Adipocyte (in vitro differentiated cells): ENCODE measurements around the gene HYDIN.
"Not testable (repeated sequence)": the region's sequence is repeated elsewhere in the genome, so short reads cannot be mapped to it uniquely, and the experiment has no call there.

ENCODE experiments used
- DNase-seq: peaks from one replicate; pipeline ENCODE4 v3.0.0-alpha.2; 2015; ENCODE audit warnings: low read depth
- H3K27me3 ChIP-seq: replicated peaks from 2 replicates; pipeline ENCODE4 v1.7.0; 2013; ENCODE audit warnings: mild to moderate bottlenecking, low read length, moderate library complexity; ENCODE audit not compliant: control insufficient read depth, insufficient read depth
- H3K36me3 ChIP-seq: 2 replicates; pipeline ENCODE4 v1.7.0; 2013; ENCODE audit warnings: low read length, mild to moderate bottlenecking, moderate library complexity; ENCODE audit not compliant: control insufficient read depth, insufficient read depth, severe bottlenecking
- H3K4me1 ChIP-seq: 2 replicates; pipeline ENCODE4 v1.7.0; 2013; ENCODE audit warnings: mild to moderate bottlenecking, low read length, moderate library complexity; ENCODE audit not compliant: control insufficient read depth, insufficient read depth
- H3K4me3 ChIP-seq: 2 replicates; pipeline ENCODE4 v1.7.0; 2013; ENCODE audit warnings: mild to moderate bottlenecking, low read length, moderate library complexity
- H3K9ac ChIP-seq: 2 replicates; pipeline ENCODE4 v1.7.0; 2013; ENCODE audit warnings: mild to moderate bottlenecking, low read length, moderate library complexity
- H3K9me3 ChIP-seq: 2 replicates; pipeline ENCODE4 v1.7.0; 2013; ENCODE audit warnings: mild to moderate bottlenecking, low read length, moderate library complexity; ENCODE audit not compliant: control insufficient read depth

HYDIN gene

DNA sequence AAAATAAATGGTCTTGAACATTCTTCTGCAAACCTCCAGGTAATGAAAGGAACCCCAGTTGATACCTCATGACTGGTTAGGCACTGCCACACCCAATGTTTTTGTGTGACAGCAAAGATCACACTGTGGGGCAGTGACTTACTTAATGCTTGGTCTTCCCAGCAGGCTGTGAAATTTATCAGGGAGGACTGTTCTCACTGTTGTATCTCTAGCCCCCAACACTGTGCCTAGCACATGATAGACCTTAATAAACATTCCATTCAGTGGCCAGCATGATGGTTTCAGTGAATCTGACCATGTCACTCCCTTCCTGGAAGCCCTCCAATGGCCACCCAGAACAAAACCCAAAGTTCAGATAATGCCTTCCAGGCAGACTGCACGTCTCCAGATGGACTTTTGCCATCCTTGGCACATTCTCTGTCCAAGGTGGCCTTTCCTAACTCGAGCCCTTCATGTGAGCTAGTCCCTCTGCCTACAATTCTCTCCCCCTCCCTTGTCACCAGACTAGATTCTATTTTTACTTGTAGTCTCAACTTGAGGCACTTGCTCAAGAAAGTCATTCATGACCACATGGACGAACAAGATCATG is 206.6 kb downstream of the HYDIN start:
- not testable (repeated sequence) for H3K4me3 ChIP-seq, H3K9ac ChIP-seq, H3K36me3 ChIP-seq, H3K9me3 ChIP-seq, DNase-seq, H3K4me1 ChIP-seq, H3K27me3 ChIP-seq

GRCh38 chr16:71021961-71022537 is 208.5 kb downstream of the HYDIN start:
- not testable (repeated sequence) for H3K9me3 ChIP-seq, H3K36me3 ChIP-seq, H3K4me3 ChIP-seq, H3K4me1 ChIP-seq, H3K27me3 ChIP-seq, DNase-seq, H3K9ac ChIP-seq

DNA sequence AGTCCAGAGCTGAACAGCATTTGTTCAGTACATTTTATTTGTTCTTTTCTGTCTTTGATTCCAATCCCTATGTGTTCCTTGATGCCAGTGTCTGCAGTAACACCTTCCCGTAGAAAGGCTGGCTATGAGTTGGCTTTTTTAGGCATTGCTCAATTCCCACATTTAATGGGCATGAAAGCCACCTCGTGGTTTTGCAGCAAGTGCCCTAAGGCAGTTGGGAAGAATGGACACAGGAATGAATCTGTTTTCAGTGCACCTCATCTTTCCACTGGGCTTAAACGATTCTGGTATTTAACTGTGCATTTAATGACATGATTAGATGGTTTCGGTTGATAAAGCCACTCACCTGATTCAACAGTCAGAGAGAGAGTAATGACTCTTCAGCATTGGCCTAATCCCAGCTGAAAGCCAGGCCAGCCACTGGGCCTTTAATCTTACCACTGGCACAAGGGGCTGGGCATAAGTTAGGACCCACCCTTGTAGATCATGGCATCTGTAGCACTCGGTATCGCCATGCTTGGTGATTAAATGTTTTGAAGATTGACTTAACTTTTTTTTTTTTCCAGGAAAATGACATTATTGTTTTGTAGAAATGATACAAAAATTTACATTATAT is 211.3 kb downstream of the HYDIN start:
- H3K27me3 ChIP-seq, DNase-seq, H3K4me1 ChIP-seq, H3K4me3 ChIP-seq, H3K36me3 ChIP-seq, H3K9ac ChIP-seq, H3K9me3 ChIP-seq: not testable (repeated sequence)

DNA sequence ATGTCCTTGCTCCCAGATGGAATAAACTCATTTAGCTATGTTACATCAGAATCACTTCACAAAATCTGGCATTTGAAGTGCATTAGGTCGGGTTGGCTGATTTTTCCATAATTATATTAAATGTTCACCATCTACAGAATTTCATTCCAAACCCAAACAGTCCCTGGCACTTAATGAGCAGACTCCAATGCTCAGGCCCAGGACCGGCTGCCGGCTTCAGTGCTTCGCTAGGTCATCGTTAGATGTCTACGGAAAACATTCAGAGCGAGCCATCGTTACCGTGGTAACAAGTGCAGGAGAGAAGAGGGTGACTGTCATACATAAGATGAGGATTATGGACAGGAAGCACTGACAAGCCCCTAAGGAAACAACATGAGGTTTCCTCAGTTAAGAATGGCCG is 215.1 kb downstream of the HYDIN start:
- not testable (repeated sequence) for H3K9ac ChIP-seq, H3K27me3 ChIP-seq, H3K4me3 ChIP-seq, H3K9me3 ChIP-seq, H3K4me1 ChIP-seq, H3K36me3 ChIP-seq, DNase-seq

DNA sequence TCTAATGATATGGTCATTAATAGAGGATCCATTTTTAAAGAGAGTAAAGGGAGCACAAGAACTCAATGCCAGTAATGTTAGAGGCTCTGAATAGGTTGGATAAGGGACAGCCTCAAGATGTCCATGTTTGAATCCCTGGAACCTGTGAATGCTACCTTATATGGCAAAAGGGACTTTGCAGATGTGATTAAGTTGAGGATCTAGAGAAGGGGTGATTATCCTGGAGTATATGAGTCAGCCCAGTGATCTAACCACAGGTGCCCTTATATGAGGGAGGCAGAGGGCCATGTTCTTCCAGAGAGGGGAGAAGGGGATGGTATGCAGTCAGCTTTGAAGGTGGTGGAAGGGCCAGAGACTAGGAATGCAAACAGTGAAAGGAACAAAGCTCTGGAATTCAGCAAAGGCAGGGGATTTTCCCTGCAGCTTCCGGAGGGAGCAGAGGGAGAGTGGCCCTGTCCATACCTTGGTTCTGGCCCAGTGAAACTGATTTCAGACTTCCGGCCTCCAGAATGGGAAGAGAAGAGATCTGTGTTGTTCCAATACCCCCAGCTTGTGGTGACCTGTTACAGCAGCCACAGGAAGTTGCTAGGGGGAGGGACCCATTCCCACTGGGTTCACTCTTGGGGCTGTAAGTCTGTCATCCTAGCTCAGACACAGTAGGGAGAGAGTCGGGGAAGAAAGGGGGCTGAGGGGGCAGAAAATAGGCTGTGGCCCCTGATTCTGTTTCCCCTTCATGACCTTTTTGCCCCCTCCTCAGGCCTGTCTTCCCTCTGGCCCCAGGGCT is 220.9 kb downstream of the HYDIN start:
- H3K36me3 ChIP-seq, H3K4me3 ChIP-seq, H3K4me1 ChIP-seq, H3K9ac ChIP-seq, H3K27me3 ChIP-seq, H3K9me3 ChIP-seq, DNase-seq: not testable (repeated sequence)

GRCh38 chr16:71006516-71006915 is 224.0 kb downstream of the HYDIN start:
- not testable (repeated sequence) for DNase-seq, H3K4me3 ChIP-seq, H3K36me3 ChIP-seq, H3K9ac ChIP-seq, H3K9me3 ChIP-seq, H3K4me1 ChIP-seq, H3K27me3 ChIP-seq

DNA sequence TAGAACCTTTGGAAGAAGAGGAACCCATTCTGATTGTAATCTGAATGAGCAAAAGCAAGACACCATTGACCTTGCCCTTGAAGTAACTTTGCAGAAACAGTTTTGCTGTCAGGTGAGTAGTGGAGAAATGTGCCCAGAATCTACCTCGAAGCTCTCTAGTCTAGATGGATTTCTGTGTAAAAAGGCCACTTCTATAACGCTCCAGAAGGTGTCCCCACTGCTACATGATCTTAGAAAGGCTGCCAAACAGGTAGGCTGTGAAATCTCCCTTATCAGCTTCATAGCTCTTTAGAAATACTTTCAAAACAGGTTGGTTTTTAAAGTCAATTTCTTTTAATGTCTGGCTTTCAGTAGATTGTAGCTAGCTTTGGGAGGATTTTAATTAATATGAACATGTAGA is 230.8 kb downstream of the HYDIN start:
- DNase-seq, result peak; percentile 58

GRCh38 chr16:70995799-70996198 is 234.7 kb downstream of the HYDIN start:
- H3K9me3 ChIP-seq, H3K4me3 ChIP-seq, H3K4me1 ChIP-seq, H3K9ac ChIP-seq, H3K27me3 ChIP-seq, DNase-seq, H3K36me3 ChIP-seq: not testable (repeated sequence)

More for the DNA sequence above, 230.8 kb downstream of the HYDIN start:
- not testable (repeated sequence) for H3K9me3 ChIP-seq, H3K27me3 ChIP-seq, H3K9ac ChIP-seq, H3K4me3 ChIP-seq, H3K4me1 ChIP-seq, H3K36me3 ChIP-seq

GRCh38 chr16:70992511-70992910 is 238.0 kb downstream of the HYDIN start:
- not testable (repeated sequence) for H3K9me3 ChIP-seq, H3K9ac ChIP-seq, H3K4me1 ChIP-seq, H3K4me3 ChIP-seq, DNase-seq, H3K36me3 ChIP-seq, H3K27me3 ChIP-seq

- DNase-seq, H3K9me3 ChIP-seq, H3K4me3 ChIP-seq, H3K9ac ChIP-seq, H3K36me3 ChIP-seq, H3K27me3 ChIP-seq, H3K4me1 ChIP-seq: not testable (repeated sequence)
Measured at GRCh38 chr16:70987019-70987715, 243.4 kb downstream of the HYDIN start.

DNA sequence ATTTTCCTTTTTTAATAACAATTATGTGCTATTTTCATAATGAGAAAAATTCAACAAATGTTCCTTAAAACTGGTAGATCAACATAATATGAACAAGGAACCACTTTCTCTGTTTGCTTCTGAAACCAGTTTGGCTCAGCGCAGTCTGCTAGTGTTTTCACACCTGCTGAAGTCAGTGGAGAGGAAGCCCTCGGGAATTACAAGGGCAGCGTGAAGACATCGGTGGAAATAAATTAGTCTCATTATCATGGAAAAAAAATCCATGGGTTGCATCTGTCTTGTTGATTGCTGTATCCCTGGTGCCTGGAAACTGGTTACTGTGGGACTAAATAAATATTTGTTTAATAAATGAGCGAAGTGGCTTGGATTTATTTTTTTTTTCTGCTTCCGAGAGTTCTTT is 245.8 kb downstream of the HYDIN start:
- not testable (repeated sequence) for H3K9ac ChIP-seq, H3K4me1 ChIP-seq, H3K27me3 ChIP-seq, H3K36me3 ChIP-seq, DNase-seq, H3K4me3 ChIP-seq, H3K9me3 ChIP-seq
